ENCODE results near the gene FBLL1. TPM values are rescaled to one million over a fixed set of nuclear protein-coding genes. Genes with fewer than 3 reads are reported as not detected.

Gene FBLL1
- total RNA-seq, 1 experiment from 2014 or later: 0.45 TPM

- Histone ChIP-seq H3K4me1 (ENCODE audit: insufficient read depth, low read length, poor library complexity, severe bottlenecking) (no peaks in the 10 kb centered on the region), H3K4me3 (ENCODE audit: low read depth, low read length, poor library complexity, severe bottlenecking) (no peak overlapping the region), H3K36me3 (ENCODE audit: insufficient read depth, low read length, poor library complexity, severe bottlenecking) (no peaks in the 10 kb centered on the region), H3K27me3 (replicated peaks; ENCODE audit: insufficient read depth, low read depth, low read length, poor library complexity) (peaks cover 20% of the 10 kb centered on the region), H3K9me3 (ENCODE audit: low read depth, low read length, poor library complexity, severe bottlenecking) (no peaks in the 10 kb centered on the region), H3K27ac (ENCODE audit: low read depth, low read length, poor library complexity, severe bottlenecking) (no peak overlapping the region)
- intact Hi-C loops (cut with micrococcal nuclease; ENCODE audit: unreplicated experiment): no loop called here
- no peak for DNase-seq (ENCODE audit: low spot score)
- no TSS peak for BruUV-seq (replicated peaks)
- POLR2A ChIA-PET (ENCODE audit: low non-redundant PET): no interaction called here
- CTCF ChIA-PET: no interaction called here
- no peak for TF ChIP-seq EZH2 (IDR thresholded peaks at IDR 0.05; ENCODE audit: borderline replicate concordance, low read depth, low read length, poor library complexity, severe bottlenecking)
- TF ChIP-seq CTCF (conservative IDR thresholded peaks at IDR 0.05; ENCODE audit: low read depth, low read length): no peak
These were observed 3.2 kb upstream of the FBLL1 start for GRCh38 chr5:168525856-168526255.

GRCh38 chr5:168527756-168528295 is 1.3 kb upstream of the FBLL1 start:
- Histone ChIP-seq H3K4me3 (ENCODE audit: low read depth, low read length, poor library complexity, severe bottlenecking) (no peak overlapping the region), H3K36me3 (ENCODE audit: insufficient read depth, low read length, poor library complexity, severe bottlenecking) (no peaks in the 10 kb centered on the region), H3K4me1 (ENCODE audit: insufficient read depth, low read length, poor library complexity, severe bottlenecking) (no peaks in the 10 kb centered on the region), H3K27ac (ENCODE audit: low read depth, low read length, poor library complexity, severe bottlenecking) (no peak overlapping the region), H3K27me3 (replicated peaks; ENCODE audit: insufficient read depth, low read depth, low read length, poor library complexity) (peaks cover 20% of the 10 kb centered on the region), H3K9me3 (ENCODE audit: low read depth, low read length, poor library complexity, severe bottlenecking) (no peaks in the 10 kb centered on the region)
- BruUV-seq (replicated peaks): no TSS peak
- CTCF ChIA-PET: no interaction called here
- POLR2A ChIA-PET (ENCODE audit: low non-redundant PET): no interaction called here
- intact Hi-C loops (cut with micrococcal nuclease; ENCODE audit: unreplicated experiment): no loop called here
- no peak for DNase-seq (ENCODE audit: low spot score)
- TF ChIP-seq CTCF (conservative IDR thresholded peaks at IDR 0.05; ENCODE audit: low read depth, low read length) (no peak), EZH2 (IDR thresholded peaks at IDR 0.05; ENCODE audit: borderline replicate concordance, low read depth, low read length, poor library complexity, severe bottlenecking) (no peak)

- DNase-seq (ENCODE audit: low spot score): no peak
- Histone ChIP-seq H3K36me3 (ENCODE audit: insufficient read depth, low read length, poor library complexity, severe bottlenecking) (no peaks in the 10 kb centered on the region), H3K27me3 (replicated peaks; ENCODE audit: insufficient read depth, low read depth, low read length, poor library complexity) (peaks cover 20% of the 10 kb centered on the region), H3K4me3 (ENCODE audit: low read depth, low read length, poor library complexity, severe bottlenecking) (no peak overlapping the region), H3K4me1 (ENCODE audit: insufficient read depth, low read length, poor library complexity, severe bottlenecking) (no peaks in the 10 kb centered on the region), H3K27ac (ENCODE audit: low read depth, low read length, poor library complexity, severe bottlenecking) (no peak overlapping the region), H3K9me3 (ENCODE audit: low read depth, low read length, poor library complexity, severe bottlenecking) (no peaks in the 10 kb centered on the region)
- no TSS peak for BruUV-seq (replicated peaks)
- intact Hi-C loops (cut with micrococcal nuclease; ENCODE audit: unreplicated experiment): no loop called here
- TF ChIP-seq EZH2 (IDR thresholded peaks at IDR 0.05; ENCODE audit: borderline replicate concordance, low read depth, low read length, poor library complexity, severe bottlenecking): no peak
- TF ChIP-seq CTCF (conservative IDR thresholded peaks at IDR 0.05; ENCODE audit: low read depth, low read length): no peak
- ChIA-PET POLR2A (ENCODE audit: low non-redundant PET) (no interaction called here), CTCF (no interaction called here)
These were observed 499 bp downstream of the FBLL1 start for GRCh38 chr5:168529374-168530234.

Data from A673 (cell line).